Neutrophil (primary cell): ENCODE measurements around the gene GALNT9.

Experiments used
- H3K27ac ChIP-seq: fragments of 200-600 bp; sonication (generic); 2 replicates; pipeline ENCODE4 v1.5.1; 2016; ENCODE audit warnings: mild to moderate bottlenecking, moderate library complexity
- H3K27me3 ChIP-seq: fragments of 200-600 bp; sonication (generic); 2 replicates; pipeline ENCODE4 v1.6.0; 2016; ENCODE audit warnings: mild to moderate bottlenecking
- H3K36me3 ChIP-seq: fragments of 200-600 bp; sonication (generic); 2 replicates; pipeline ENCODE4 v1.5.1; 2017
- H3K4me1 ChIP-seq, 2 experiments: fragments of 200-600 bp in 1 of 2; sonication (generic) in 1 of 2; 1 replicate in 1 of 2; 2 replicates in 1 of 2; pipeline versions ENCODE4 v1.5.1 to v1.6.1; 2013 to 2016; ENCODE audit warnings: low read depth in 1 of 2, low read length in 1 of 2, mild to moderate bottlenecking in 1 of 2, moderate library complexity in 1 of 2; ENCODE audit not compliant: control insufficient read depth in 1 of 2, insufficient read depth in 1 of 2
- H3K4me3 ChIP-seq, 2 experiments: fragments of 200-600 bp in 1 of 2; sonication (generic) in 1 of 2; 1 replicate in 1 of 2; 2 replicates in 1 of 2; pipeline ENCODE4 v1.5.1; 2013 to 2016; ENCODE audit warnings: low read depth in 1 of 2, low read length in 1 of 2, mild to moderate bottlenecking in 1 of 2, moderate library complexity in 1 of 2
- H3K9me3 ChIP-seq: fragments of 200-600 bp; sonication (generic); 2 replicates; pipeline ENCODE4 v1.5.1; 2016
- CTCF ChIP-seq: fragments of 200-600 bp; sonication (generic); IDR thresholded peaks from 2 replicates; pipeline ENCODE4 v1.5.1; 2016; ENCODE audit warnings: antibody characterized with exemption

Gene GALNT9

DNA sequence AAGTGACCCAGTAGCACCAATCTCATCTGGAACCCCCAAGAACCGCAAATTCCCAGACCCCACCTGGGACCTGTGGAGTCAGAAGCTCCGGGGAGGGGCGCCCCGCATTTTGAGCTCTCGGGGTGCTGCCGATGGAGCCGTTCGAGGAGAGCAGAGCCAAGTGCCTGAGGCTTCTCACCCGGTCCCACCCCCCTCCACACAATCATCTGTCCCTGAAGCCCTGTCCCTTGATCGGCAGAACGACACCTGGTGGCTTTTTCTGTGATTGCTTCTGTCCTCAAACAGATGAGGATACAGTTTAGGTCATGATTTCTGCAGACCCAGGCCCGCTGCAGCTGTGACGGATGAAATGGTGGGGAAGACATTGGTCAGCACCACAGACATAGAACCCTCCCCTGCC is 110.5 kb downstream of the GALNT9 start:
- H3K9me3 ChIP-seq, result no peaks in the 10 kb centered on the region
- H3K4me1 ChIP-seq, result peaks cover 7 to 9% of the 10 kb centered on the region in 2 experiments
- H3K27ac ChIP-seq, result no peak overlapping the region
- no peak overlapping the region for H3K4me3 ChIP-seq
- no peak for TF ChIP-seq CTCF
- H3K27me3 ChIP-seq, result peaks cover 48% of the 10 kb centered on the region
- no peaks in the 10 kb centered on the region for H3K36me3 ChIP-seq

GRCh38 chr12:132218527-132218875 is 110.9 kb downstream of the GALNT9 start:
- Histone ChIP-seq H3K27ac (no peak overlapping the region), H3K9me3 (no peaks in the 10 kb centered on the region), H3K4me3 (no peak overlapping the region), H3K4me1 (peaks cover 7 to 9% of the 10 kb centered on the region in 2 experiments), H3K36me3 (no peaks in the 10 kb centered on the region), H3K27me3 (peaks cover 48% of the 10 kb centered on the region)
- TF ChIP-seq CTCF, result no peak

DNA sequence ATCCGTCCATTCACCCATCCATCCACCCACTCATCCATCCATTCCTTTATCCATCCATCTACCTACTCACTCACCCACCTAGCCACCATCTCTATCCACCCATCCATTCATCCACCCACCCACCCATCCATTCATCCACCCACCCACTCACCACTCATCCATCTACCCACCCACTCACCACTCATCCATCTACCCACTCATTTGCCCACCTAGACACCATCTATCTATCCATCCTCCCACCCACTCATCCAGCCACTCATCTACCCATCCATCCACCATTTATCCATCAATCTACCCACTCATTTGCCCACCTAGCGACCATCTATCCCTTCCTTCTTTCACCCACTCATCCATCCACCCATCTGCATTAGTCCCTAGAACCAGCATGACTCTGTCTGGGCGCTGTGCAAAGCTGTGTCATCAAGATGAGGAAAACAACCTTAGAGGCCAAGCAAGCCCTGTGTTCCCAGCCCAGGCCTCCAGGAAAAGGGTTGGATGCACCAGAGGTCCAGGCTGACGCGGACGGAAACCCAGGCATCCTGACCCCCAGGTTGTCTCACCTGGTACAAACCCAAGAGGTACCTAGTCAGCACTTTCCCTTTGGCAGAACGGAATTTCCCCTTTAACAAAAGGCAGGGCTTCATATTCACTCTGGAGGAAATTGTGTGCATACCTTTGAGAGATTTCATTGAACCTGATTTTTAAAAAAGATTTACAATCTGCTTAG is 111.4 kb downstream of the GALNT9 start:
- H3K27me3 ChIP-seq, result peaks cover 48% of the 10 kb centered on the region
- no peaks in the 10 kb centered on the region for H3K36me3 ChIP-seq
- no peak overlapping the region for H3K27ac ChIP-seq
- TF ChIP-seq CTCF, result no peak
- no peak overlapping the region for H3K4me3 ChIP-seq
- peaks cover 6 to 9% of the 10 kb centered on the region in 2 experiments for H3K4me1 ChIP-seq
- no peaks in the 10 kb centered on the region for H3K9me3 ChIP-seq

DNA sequence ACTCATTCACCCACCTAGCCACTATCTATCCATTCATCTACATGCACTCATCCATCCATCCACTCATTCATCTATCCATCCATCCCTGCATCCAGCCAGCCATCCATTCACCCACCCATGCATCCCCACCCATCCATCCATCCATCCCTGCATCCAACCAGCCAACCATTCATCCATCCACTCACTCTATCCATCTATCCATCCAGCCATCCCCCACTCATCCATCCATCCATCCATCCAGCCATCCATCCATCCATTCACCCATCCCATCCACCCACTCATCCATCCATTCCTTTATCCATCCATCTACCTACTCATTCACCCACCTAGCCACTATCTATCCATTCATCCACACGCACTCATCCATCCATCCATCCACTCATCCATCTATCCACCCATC is 112.0 kb downstream of the GALNT9 start:
- Histone ChIP-seq H3K27ac (no peak overlapping the region), H3K9me3 (no peaks in the 10 kb centered on the region), H3K4me1 (peaks cover under 1 to 3% of the 10 kb centered on the region in 2 experiments), H3K4me3 (no peak overlapping the region), H3K36me3 (no peaks in the 10 kb centered on the region), H3K27me3 (peaks cover 46% of the 10 kb centered on the region)
- no peak for TF ChIP-seq CTCF

- H3K36me3 ChIP-seq, result no peaks in the 10 kb centered on the region
- no peak overlapping the region for H3K4me3 ChIP-seq
- H3K9me3 ChIP-seq, result no peaks in the 10 kb centered on the region
- H3K27ac ChIP-seq, result no peak overlapping the region
- no peaks in the 10 kb centered on the region for H3K4me1 ChIP-seq
- H3K27me3 ChIP-seq, result peaks cover 40% of the 10 kb centered on the region
- no peak for TF ChIP-seq CTCF
Observed at GRCh38 chr12:132216354-132216987, 112.9 kb downstream of the GALNT9 start.
